Measurements from ENCODE around the gene ARHGEF16. TPM values are rescaled to one million over a fixed set of nuclear protein-coding genes. Genes with fewer than 3 reads are reported as not detected.

The ARHGEF16 gene
- total RNA-seq, 2 donors from 2014 or later: 47.7 to 64.7 TPM

DNA sequence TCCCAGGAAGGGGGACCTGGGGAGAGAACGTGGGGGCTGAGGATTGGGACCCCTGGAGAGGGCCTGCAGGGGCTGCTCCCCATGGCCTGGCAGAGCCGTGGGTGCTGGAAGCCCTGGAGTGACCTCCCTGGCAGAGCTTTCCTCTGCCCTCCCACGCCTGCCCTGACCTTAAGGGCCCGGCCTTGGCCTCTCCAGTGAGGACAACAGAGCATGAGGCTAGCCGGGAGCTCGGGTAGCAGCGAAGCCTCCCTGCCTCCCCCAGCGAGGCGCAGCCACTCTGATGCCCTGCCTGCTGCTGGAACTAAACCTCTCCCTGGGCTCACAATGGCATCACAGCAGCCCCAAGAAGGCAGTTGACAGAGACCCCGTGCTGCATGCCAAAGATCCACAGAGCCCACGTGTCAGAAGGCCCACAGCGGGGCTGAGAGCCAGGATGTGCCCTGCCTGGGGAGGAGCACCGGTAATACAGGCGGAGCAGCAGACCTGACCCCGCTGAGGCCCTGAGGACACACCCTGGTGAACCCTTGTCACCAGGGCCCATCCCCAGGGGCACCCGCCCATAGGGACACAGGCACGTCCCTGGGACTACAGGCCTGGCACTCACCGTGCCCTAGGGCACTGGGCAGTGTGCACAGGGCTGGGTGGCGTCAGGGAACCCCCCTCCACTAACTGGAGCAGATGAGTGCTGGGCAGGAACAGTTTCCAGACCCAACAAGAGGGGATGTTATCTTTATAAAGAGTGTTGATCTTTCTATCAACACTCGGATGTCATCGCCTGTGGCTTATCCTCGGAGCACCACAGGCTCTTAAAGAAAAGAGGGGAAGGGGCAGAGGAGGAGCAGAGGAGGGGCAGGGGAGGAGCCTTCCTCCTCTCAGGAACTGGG lies 48.4 kb downstream of the ARHGEF16 start:
- Mint-ChIP-seq H3K27ac (no peak overlapping the region), H3K4me3 (no peak overlapping the region), H3K4me1 (no peaks in the 10 kb centered on the region), H3K27me3 (ENCODE audit: insufficient read depth) (no peaks in the 10 kb centered on the region), H3K36me3 (ENCODE audit: low read depth) (peaks cover 13% of the 10 kb centered on the region), H3K9me3 (no peaks in the 10 kb centered on the region)
- no peaks in the 10 kb centered on the region for H3K36me3 ChIP-seq (ENCODE audit: control insufficient read depth, insufficient read depth, low read length)
- 89 to 90% methylated on average over 14 to 22 of the region's 22 CpGs for WGBS, 2 experiments (ENCODE audit: insufficient coverage in 1 of 2, insufficient read length in 1 of 2)
- TF ChIP-seq, protein P1, sequence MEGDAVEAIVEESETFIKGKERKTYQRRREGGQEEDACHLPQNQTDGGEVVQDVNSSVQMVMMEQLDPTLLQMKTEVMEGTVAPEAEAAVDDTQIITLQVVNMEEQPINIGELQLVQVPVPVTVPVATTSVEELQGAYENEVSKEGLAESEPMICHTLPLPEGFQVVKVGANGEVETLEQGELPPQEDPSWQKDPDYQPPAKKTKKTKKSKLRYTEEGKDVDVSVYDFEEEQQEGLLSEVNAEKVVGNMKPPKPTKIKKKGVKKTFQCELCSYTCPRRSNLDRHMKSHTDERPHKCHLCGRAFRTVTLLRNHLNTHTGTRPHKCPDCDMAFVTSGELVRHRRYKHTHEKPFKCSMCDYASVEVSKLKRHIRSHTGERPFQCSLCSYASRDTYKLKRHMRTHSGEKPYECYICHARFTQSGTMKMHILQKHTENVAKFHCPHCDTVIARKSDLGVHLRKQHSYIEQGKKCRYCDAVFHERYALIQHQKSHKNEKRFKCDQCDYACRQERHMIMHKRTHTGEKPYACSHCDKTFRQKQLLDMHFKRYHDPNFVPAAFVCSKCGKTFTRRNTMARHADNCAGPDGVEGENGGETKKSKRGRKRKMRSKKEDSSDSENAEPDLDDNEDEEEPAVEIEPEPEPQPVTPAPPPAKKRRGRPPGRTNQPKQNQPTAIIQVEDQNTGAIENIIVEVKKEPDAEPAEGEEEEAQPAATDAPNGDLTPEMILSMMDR (conservative IDR thresholded peaks at IDR 0.05): no peak
- H3K4me3 ChIP-seq (ENCODE audit: low read length): no peak overlapping the region
- no peak for DNase-seq
- H3K9me3 ChIP-seq (ENCODE audit: control insufficient read depth, low read length): no peaks in the 10 kb centered on the region
- H3K27ac ChIP-seq (ENCODE audit: low read depth, low read length): no peak overlapping the region
- H3K27me3 ChIP-seq (ENCODE audit: control insufficient read depth, insufficient read depth, low read length, poor library complexity, severe bottlenecking): no peaks in the 10 kb centered on the region
- no peaks in the 10 kb centered on the region for H3K4me1 ChIP-seq (ENCODE audit: control insufficient read depth, insufficient read depth, low read length)
- no peak overlapping the region for H3K9ac ChIP-seq (ENCODE audit: extremely low read depth, low read length, poor library complexity, severe bottlenecking)

DNA sequence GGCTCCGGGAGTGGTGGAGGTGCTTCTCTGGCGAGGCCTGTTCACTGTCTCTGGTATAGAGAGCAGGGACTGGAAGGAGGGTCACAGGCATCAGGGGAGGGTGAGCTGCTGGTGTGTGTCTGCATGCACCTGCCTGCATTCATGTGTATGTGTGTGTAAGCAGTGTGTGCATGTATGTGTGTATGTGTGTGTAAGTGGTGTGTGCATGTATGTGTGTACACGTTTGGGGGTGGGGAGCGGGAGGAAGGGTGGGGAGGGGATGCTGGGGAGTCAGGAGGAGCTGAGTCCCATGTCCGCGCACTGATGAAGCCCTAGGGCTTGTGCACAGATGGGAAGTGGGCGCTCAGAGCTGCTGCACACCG lies 49.0 kb downstream of the ARHGEF16 start:
- 87 to 100% methylated on average over 3 to 8 of the region's 8 CpGs for WGBS, 2 experiments (ENCODE audit: insufficient coverage in 1 of 2, insufficient read length in 1 of 2)
- TF ChIP-seq, protein P1 (conservative IDR thresholded peaks at IDR 0.05): no peak
- Mint-ChIP-seq H3K36me3 (ENCODE audit: low read depth) (peaks cover 16% of the 10 kb centered on the region), H3K4me3 (no peak overlapping the region), H3K9me3 (no peaks in the 10 kb centered on the region), H3K27ac (no peak overlapping the region), H3K4me1 (no peaks in the 10 kb centered on the region), H3K27me3 (ENCODE audit: insufficient read depth) (no peaks in the 10 kb centered on the region)
- Histone ChIP-seq H3K36me3 (ENCODE audit: control insufficient read depth, insufficient read depth, low read length) (no peaks in the 10 kb centered on the region), H3K4me1 (ENCODE audit: control insufficient read depth, insufficient read depth, low read length) (no peaks in the 10 kb centered on the region), H3K4me3 (ENCODE audit: low read length) (no peak overlapping the region), H3K27ac (ENCODE audit: low read depth, low read length) (no peak overlapping the region), H3K27me3 (ENCODE audit: control insufficient read depth, insufficient read depth, low read length, poor library complexity, severe bottlenecking) (no peaks in the 10 kb centered on the region), H3K9me3 (ENCODE audit: control insufficient read depth, low read length) (no peaks in the 10 kb centered on the region), H3K9ac (ENCODE audit: extremely low read depth, low read length, poor library complexity, severe bottlenecking) (no peak overlapping the region)
- no peak for DNase-seq

DNA sequence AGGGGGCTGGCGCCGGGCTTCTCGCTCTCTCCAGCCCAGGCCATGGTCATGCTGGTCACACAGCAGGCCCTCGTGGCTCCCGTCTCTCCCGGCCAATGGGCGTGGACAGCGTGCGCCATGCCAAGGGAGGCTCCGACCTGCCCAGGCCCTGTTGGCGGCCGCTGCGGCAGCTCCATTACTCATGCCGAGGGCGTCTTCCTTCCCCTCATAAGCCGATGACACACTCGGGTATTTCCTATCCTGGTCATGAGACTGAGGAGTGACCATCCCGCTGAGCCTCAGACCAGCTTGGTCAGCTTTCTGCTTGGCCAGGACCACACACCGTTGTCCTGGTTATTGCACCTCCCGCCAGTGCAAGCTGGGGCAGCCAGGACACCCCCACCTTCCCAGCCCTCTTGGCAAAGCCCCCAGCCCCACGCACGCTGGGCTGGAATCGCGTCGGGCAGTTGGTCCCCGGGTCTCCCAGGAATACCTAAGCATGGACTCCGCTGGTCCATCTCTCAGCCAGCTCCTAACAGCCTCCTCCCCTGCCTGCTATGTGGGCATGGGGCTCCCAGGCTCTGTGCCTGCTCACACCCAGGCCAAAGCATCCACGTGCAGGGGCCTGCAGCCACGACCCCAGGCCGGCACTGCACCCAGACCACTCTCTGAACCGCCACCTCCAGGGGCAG lies 49.8 kb downstream of the ARHGEF16 start:
- H3K27me3 Mint-ChIP-seq (ENCODE audit: insufficient read depth): no peaks in the 10 kb centered on the region
- no peak overlapping the region for H3K9ac ChIP-seq (ENCODE audit: extremely low read depth, low read length, poor library complexity, severe bottlenecking)
- 93 to 96% methylated on average over 18 to 31 of the region's 31 CpGs for WGBS, 2 experiments (ENCODE audit: insufficient coverage in 1 of 2, insufficient read length in 1 of 2)
- no peak overlapping the region for H3K4me3 ChIP-seq (ENCODE audit: low read length)
- no peak for DNase-seq
- no peak overlapping the region for H3K4me3 Mint-ChIP-seq
- H3K27ac Mint-ChIP-seq: no peak overlapping the region
- H3K27ac ChIP-seq (ENCODE audit: low read depth, low read length): no peak overlapping the region
- H3K9me3 Mint-ChIP-seq: no peaks in the 10 kb centered on the region
- H3K36me3 ChIP-seq (ENCODE audit: control insufficient read depth, insufficient read depth, low read length): no peaks in the 10 kb centered on the region
- no peaks in the 10 kb centered on the region for H3K4me1 ChIP-seq (ENCODE audit: control insufficient read depth, insufficient read depth, low read length)
- H3K9me3 ChIP-seq (ENCODE audit: control insufficient read depth, low read length): no peaks in the 10 kb centered on the region
- peaks cover 16% of the 10 kb centered on the region for H3K36me3 Mint-ChIP-seq (ENCODE audit: low read depth)
- H3K27me3 ChIP-seq (ENCODE audit: control insufficient read depth, insufficient read depth, low read length, poor library complexity, severe bottlenecking): no peaks in the 10 kb centered on the region
- no peaks in the 10 kb centered on the region for H3K4me1 Mint-ChIP-seq
- TF ChIP-seq, protein P1 (conservative IDR thresholded peaks at IDR 0.05): no peak

All from endodermal cell (in vitro differentiated cells).